GM12891 (cell line): ENCODE measurements around the gene BOD1L1.

Source experiments
- POLR2A ChIP-seq: IDR thresholded peaks from 2 replicates; pipeline ENCODE4 v1.6.1; 2011; ENCODE audit warnings: low read depth, low read length, control low read depth
- POLR2AphosphoS5 ChIP-seq: IDR thresholded peaks from 2 replicates; pipeline ENCODE4 v1.6.1; 2011; ENCODE audit warnings: low read depth, low read length, control low read depth
- SPI1 ChIP-seq: IDR thresholded peaks from 2 replicates; pipeline ENCODE4 v1.6.1; 2011; ENCODE audit warnings: low read depth, low read length, control low read depth
- TAF1 ChIP-seq: IDR thresholded peaks from 2 replicates; pipeline ENCODE4 v1.6.1; 2011; ENCODE audit warnings: low read depth, low read length, control low read depth

GRCh38 chr4:13597604-13598003 is 29.9 kb downstream of the BOD1L1 start:
- TF ChIP-seq POLR2A (no peak), SPI1 (no peak), TAF1 (no peak), POLR2AphosphoS5 (no peak)
